Measurements from ENCODE around the gene FASN. TPM values are rescaled to one million over a fixed set of nuclear protein-coding genes. Genes with fewer than 3 reads are reported as not detected.

FASN gene
- total and polyA plus RNA-seq, 7 experiments from 2014 or later, result 0.96 to 168 (median 26.7) TPM

DNA sequence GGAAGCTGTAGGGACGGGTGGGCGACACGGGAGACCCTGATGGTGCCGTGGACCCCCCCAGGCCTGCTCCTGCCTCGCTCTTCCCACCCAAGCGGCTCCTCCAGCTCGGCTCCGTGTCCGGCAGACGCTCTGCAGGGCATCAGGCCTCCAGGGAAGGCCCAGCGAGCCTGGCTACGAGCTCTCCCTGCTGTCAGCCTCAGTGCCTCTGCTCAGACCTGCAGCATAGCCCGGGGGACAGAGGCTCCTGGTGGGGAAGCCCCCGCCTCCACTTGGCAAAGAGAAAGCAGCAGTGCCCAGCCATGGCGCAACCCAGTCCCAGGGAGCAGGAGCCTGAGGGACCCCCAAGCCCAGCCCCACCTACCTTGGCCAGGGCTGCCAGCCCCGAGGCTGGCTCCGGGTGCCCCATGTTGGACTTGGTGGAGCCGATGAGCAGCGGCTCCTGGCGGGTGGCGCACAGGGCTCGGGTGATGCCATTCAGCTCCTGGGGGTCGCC, 5.9 kb downstream of the FASN start:
- Mint-ChIP-seq H3K4me3 (peak overlapping the region in 1 of 10 donors; percentile 41), H3K36me3 (peaks cover 0 to 3% (median 2%) of the 10 kb centered on the region in 5 donors), H3K27me3 (no peaks in the 10 kb centered on the region), H3K4me1 (peaks cover 0 to 4% (median 0%) of the 10 kb centered on the region in 7 donors), H3K9me3 (no peaks in the 10 kb centered on the region), H3K27ac (no peak overlapping the region)
- no peak overlapping the region for H3K27ac ChIP-seq (ENCODE audit: low read depth, low read length)
- ATAC-seq (no peak), DNase-seq (no peak)
- CTCF ChIA-PET, result no interaction called here
- H3K27me3 ChIP-seq (ENCODE audit: control insufficient read depth in 2 of 2, insufficient read depth in 2 of 2, low read length in 2 of 2), result no peaks in the 10 kb centered on the region
- no peaks in the 10 kb centered on the region for H3K9me3 ChIP-seq (ENCODE audit: control insufficient read depth in 2 of 3, low read length in 3 of 3)
- H3K4me3 ChIP-seq (ENCODE audit: low read length), result no peak overlapping the region
- H3K36me3 ChIP-seq (ENCODE audit: control insufficient read depth in 2 of 3, insufficient read depth in 3 of 3, low read length in 3 of 3), result peaks cover 0 to 85% (median 5%) of the 10 kb centered on the region in 3 experiments
- intact Hi-C loops (cut with micrococcal nuclease), result loop anchor here in 1 of 2 donors (10.0 kb wide), 1 partner anchor 57 kb away; the partner anchor contains the start of genes DCXR and RAC3
- POLR2A ChIA-PET, result no interaction called here
- peaks cover 4 to 12% of the 10 kb centered on the region in 2 donors for H3K4me1 ChIP-seq (ENCODE audit: control insufficient read depth in 2 of 2, insufficient read depth in 2 of 2, low read length in 2 of 2)

DNA sequence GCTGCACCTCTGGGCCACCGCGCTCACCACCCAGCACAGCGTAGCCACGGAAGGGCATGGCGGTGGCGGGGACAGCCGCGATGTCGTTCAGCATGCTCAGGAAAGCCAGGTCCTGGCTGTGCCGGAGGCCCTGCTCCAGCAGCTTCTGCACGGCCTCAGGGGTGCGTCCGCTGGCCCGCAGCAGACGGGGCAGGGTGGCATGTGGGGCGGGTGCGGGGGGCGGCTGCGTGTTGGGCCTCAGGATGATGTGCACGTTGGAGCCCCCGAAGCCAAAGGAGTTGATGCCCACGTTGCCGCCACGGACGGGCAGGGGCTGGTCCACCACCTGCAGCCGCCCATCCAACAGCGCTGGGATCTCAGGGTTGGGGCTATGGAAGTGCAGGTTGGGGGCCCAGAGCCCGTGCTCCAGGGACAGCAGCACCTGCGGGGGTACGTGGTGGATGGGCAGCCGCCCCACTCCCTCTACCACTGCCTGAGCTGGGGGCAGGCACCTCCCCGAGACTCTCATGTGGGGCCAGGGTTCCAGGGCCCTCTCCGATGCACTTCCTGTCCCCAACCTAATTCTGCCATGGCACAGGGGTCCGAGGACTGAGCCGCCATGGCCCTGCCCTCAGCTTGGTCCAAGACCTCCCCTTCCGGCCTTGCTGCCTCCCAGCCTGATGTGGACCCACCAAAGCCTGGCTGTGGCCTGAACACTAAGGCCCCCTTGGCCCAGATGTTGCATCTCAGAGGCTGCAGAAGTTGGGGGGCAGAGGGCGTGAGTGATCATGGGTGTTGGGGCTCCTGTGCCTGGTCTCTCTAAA, 6.6 kb downstream of the FASN start:
- peaks cover 0 to 4% (median 0%) of the 10 kb centered on the region in 7 donors for H3K4me1 Mint-ChIP-seq
- ChIA-PET POLR2A (no interaction called here), CTCF (no interaction called here)
- Histone ChIP-seq H3K36me3 (ENCODE audit: control insufficient read depth in 2 of 3, insufficient read depth in 3 of 3, low read length in 3 of 3) (peaks cover 0 to 91% (median 5%) of the 10 kb centered on the region in 3 experiments), H3K9me3 (ENCODE audit: control insufficient read depth in 2 of 3, low read length in 3 of 3) (no peaks in the 10 kb centered on the region), H3K4me1 (ENCODE audit: control insufficient read depth in 2 of 2, insufficient read depth in 2 of 2, low read length in 2 of 2) (peaks cover 0 to 5% of the 10 kb centered on the region in 2 donors), H3K4me3 (ENCODE audit: low read length) (no peak overlapping the region), H3K27ac (ENCODE audit: low read depth, low read length) (no peak overlapping the region), H3K27me3 (ENCODE audit: control insufficient read depth in 2 of 2, insufficient read depth in 2 of 2, low read length in 2 of 2) (no peaks in the 10 kb centered on the region)
- H3K27ac Mint-ChIP-seq, result no peak overlapping the region
- H3K4me3 Mint-ChIP-seq, result no peak overlapping the region
- DNase-seq (peak in 1 of 9 donors; percentile 8), ATAC-seq (no peak)
- H3K36me3 Mint-ChIP-seq, result peaks cover 0 to 3% (median 2%) of the 10 kb centered on the region in 5 donors
- H3K9me3 Mint-ChIP-seq, result no peaks in the 10 kb centered on the region
- no peaks in the 10 kb centered on the region for H3K27me3 Mint-ChIP-seq
- intact Hi-C loops (cut with micrococcal nuclease), result loop anchor here in 1 of 2 donors (10.0 kb wide), 1 partner anchor 57 kb away; the partner anchor contains the start of genes DCXR and RAC3

DNA sequence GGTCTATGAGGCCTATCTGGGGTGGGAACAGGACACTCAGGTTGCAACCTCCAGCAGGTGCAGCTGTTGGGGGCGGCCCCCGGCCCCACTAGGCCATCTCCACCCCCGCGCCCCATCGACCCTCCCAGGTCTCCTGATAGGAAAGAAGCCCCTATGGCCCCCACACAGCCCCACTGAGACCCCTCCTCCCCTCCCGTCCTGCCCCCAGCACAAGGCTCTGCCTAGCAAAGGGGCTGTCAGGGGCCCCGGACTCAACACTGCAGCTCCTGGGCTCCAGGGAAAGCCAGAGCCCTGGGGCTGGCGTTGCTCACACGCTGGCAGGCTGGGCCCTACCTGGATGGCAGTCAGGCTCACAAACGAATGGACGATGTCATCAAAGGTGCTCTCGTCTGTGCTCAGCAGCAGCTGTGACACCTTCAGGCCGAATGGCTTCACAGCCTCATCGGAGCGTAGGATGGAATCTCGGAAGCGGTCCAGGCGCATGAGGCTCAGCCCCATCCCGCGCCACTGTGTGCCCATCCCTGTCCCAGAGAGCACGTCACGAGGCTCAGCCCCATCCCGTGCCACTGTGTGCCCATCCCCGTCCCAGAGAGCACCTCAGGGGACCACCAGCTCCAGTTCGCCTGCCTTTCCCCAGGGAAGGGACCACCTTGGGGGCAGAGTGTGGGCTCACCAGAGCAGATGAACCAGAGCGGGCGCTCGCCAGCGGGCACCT, 7.3 kb downstream of the FASN start:
- peaks cover 0 to 96% (median 5%) of the 10 kb centered on the region in 3 experiments for H3K36me3 ChIP-seq (ENCODE audit: control insufficient read depth in 2 of 3, insufficient read depth in 3 of 3, low read length in 3 of 3)
- CTCF ChIA-PET, result no interaction called here

DNA sequence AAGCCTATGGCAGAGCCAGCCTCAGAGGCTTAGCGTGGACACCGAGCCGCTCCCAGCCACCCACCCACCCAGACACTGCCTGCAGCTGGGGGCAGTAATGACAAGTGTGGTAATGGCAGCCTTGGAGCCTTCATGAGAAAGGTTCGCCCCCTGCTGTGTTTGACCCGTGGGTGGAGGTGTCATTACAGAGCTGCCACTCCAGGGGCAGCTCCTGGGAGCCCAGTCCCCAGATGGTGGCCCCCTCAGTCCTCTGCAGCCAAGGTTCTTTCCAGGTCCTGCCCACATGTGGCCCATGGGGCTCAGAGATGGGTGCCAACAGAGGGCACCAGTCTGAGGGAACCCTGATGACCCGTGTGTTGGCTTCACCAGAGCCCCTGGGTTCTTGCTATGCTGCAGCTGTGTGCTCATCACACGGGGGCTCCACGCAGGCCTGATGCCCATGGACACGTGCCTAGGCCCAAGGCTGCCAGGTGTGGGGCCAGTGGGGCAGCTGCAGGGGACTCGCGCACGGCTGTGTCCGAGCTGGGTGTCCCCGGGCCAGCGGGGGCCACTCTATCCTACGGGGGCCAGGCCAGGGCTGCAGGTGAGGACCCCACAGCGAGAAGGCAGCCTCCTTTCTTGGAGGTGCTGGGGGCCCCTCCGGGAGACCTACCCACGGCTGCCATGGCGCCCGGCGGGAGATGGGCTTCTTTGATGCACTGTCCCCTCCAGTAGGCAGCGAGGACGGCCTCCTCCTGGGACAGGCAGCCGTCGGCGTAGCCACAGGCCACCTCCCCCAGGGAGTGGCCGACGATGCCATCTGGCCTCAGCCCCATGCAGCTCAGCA, 8.1 kb downstream of the FASN start:
- peak in 2 of 9 donors; percentile 10 for DNase-seq
- ChIA-PET CTCF (no interaction called here), POLR2A (no interaction called here)
- no peaks in the 10 kb centered on the region for H3K4me1 Mint-ChIP-seq
- no peak overlapping the region for H3K27ac Mint-ChIP-seq
- intact Hi-C loops (cut with micrococcal nuclease), result loop anchor here in 1 of 2 donors (10.0 kb wide), 1 partner anchor 55 kb away; the partner anchor contains the start of genes DCXR and RAC3
- ATAC-seq, result no peak
- no peaks in the 10 kb centered on the region for H3K27me3 Mint-ChIP-seq
- Histone ChIP-seq H3K4me1 (ENCODE audit: control insufficient read depth in 2 of 2, insufficient read depth in 2 of 2, low read length in 2 of 2) (no peaks in the 10 kb centered on the region), H3K36me3 (ENCODE audit: control insufficient read depth in 2 of 3, insufficient read depth in 3 of 3, low read length in 3 of 3) (peaks cover 0 to 96% (median 5%) of the 10 kb centered on the region in 3 experiments), H3K4me3 (ENCODE audit: low read length) (no peak overlapping the region), H3K27ac (ENCODE audit: low read depth, low read length) (no peak overlapping the region), H3K27me3 (ENCODE audit: control insufficient read depth in 2 of 2, insufficient read depth in 2 of 2, low read length in 2 of 2) (no peaks in the 10 kb centered on the region), H3K9me3 (ENCODE audit: control insufficient read depth in 2 of 3, low read length in 3 of 3) (no peaks in the 10 kb centered on the region)
- H3K36me3 Mint-ChIP-seq, result peaks cover 0 to 3% (median 0%) of the 10 kb centered on the region in 5 donors
- no peak overlapping the region for H3K4me3 Mint-ChIP-seq
- no peaks in the 10 kb centered on the region for H3K9me3 Mint-ChIP-seq

More for the DNA sequence above, 7.3 kb downstream of the FASN start:
- no peaks in the 10 kb centered on the region for H3K4me1 ChIP-seq (ENCODE audit: control insufficient read depth in 2 of 2, insufficient read depth in 2 of 2, low read length in 2 of 2)
- no peaks in the 10 kb centered on the region for H3K9me3 ChIP-seq (ENCODE audit: control insufficient read depth in 2 of 3, low read length in 3 of 3)
- ATAC-seq (no peak), DNase-seq (peak in 1 of 9 donors; percentile 9)
- H3K9me3 Mint-ChIP-seq, result no peaks in the 10 kb centered on the region
- H3K27ac ChIP-seq (ENCODE audit: low read depth, low read length), result no peak overlapping the region
- no peak overlapping the region for H3K4me3 ChIP-seq (ENCODE audit: low read length)
- H3K27me3 Mint-ChIP-seq, result no peaks in the 10 kb centered on the region
- peaks cover 0 to 3% (median 0%) of the 10 kb centered on the region in 5 donors for H3K36me3 Mint-ChIP-seq
- H3K27ac Mint-ChIP-seq, result no peak overlapping the region
- intact Hi-C loops (cut with micrococcal nuclease), result loop anchor here in 1 of 2 donors (10.0 kb wide), 1 partner anchor 56 kb away; the partner anchor contains the start of genes DCXR and RAC3
- no peaks in the 10 kb centered on the region for H3K27me3 ChIP-seq (ENCODE audit: control insufficient read depth in 2 of 2, insufficient read depth in 2 of 2, low read length in 2 of 2)
- peaks cover 0 to under 1% (median 0%) of the 10 kb centered on the region in 7 donors for H3K4me1 Mint-ChIP-seq
- POLR2A ChIA-PET, result no interaction called here
- no peak overlapping the region for H3K4me3 Mint-ChIP-seq

DNA sequence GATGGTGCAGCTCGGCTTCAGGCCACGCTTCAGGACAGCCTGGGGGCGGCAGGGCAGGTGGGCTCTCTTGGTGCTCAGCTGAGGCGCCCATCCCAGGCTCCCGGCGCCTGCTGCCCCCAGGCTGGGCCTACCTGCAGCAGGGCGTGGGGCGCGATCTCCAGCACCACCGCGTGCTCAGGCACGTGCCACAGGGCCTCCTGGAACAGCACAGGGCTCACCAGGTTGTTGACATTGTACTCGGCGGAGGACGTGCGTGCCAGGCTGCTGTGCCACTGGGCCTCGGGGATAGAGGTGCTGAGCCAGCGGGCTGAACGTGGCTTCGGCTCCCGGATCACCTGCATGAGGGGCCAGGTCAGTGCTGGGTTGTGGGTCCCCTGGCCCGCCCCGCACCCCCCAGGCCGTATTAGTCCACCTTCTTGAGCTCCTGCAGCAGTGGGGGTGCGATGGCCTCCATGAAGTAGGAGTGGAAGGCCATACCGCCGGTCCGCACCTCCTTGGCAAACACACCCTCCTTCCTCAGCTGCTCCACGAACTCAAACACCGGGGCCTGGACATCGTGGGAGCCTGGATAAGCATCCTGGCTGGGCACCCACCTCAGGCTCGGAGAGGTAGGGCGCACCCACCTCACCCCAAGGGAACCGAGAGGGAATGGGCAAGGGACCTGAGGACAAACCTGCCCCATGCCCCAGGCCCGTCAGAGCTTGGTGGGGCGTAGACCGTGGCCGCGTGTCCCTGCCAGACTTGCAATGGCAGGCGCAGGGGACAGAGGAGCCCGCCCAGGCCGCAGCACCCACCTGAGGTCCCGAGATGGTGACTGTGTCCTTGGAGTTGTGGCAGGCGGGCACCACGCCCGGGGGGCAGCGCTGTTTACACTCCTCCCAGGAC, 9.0 kb downstream of the FASN start:
- no peak overlapping the region for H3K4me3 ChIP-seq (ENCODE audit: low read length)
- Mint-ChIP-seq H3K36me3 (peaks cover 0 to 3% (median 0%) of the 10 kb centered on the region in 5 donors), H3K4me1 (no peaks in the 10 kb centered on the region), H3K4me3 (no peak overlapping the region), H3K27ac (no peak overlapping the region), H3K9me3 (no peaks in the 10 kb centered on the region), H3K27me3 (no peaks in the 10 kb centered on the region)
- no peaks in the 10 kb centered on the region for H3K4me1 ChIP-seq (ENCODE audit: control insufficient read depth in 2 of 2, insufficient read depth in 2 of 2, low read length in 2 of 2)
- POLR2A ChIA-PET, result no interaction called here
- H3K27me3 ChIP-seq (ENCODE audit: control insufficient read depth in 2 of 2, insufficient read depth in 2 of 2, low read length in 2 of 2), result no peaks in the 10 kb centered on the region
- peaks cover 0 to 99% (median 5%) of the 10 kb centered on the region in 3 experiments for H3K36me3 ChIP-seq (ENCODE audit: control insufficient read depth in 2 of 3, insufficient read depth in 3 of 3, low read length in 3 of 3)
- no peaks in the 10 kb centered on the region for H3K9me3 ChIP-seq (ENCODE audit: control insufficient read depth in 2 of 3, low read length in 3 of 3)
- H3K27ac ChIP-seq (ENCODE audit: low read depth, low read length), result no peak overlapping the region
- intact Hi-C loops (cut with micrococcal nuclease), result no loop called here
- DNase-seq (peak in 1 of 9 donors; percentile 10), ATAC-seq (no peak)
- CTCF ChIA-PET, result no interaction called here

Measured in naive thymus-derived CD4-positive, alpha-beta T cell (primary cell).